NCI-H226 (cell line): ENCODE results near the gene THUMPD1.
A peak's percentile ranks its signal among the peaks of the same experiment; 100 is the strongest.
"Not testable (repeated sequence)": the region's sequence is repeated elsewhere in the genome, so short reads cannot be mapped to it uniquely, and the experiment has no call there.

Source experiments
- DNase-seq: peaks from one replicate; pipeline ENCODE4 v3.0.0-alpha.2; 2015

Gene THUMPD1

GRCh38 chr16:20747030-20747816 lies 5.6 kb upstream of the THUMPD1 start:
- no peak for DNase-seq

DNA sequence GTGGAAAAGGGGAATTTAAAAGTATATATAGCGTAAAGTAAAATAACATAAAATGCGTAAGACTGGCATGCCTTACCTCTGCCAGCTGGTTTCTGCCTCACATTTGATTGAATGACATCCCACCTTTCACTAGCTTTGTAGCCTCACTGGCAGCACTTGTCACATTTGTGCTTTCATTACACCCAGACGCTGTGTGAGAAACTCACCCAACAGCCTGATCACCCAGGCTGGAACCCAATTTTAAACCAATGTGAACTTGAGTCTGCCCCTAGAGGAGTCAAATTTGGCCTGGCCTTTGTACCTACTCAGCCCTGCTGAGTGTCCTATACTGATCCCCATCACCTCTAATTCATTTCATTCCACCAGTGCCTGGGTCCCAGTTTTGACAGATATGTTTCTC lies 4.8 kb upstream of the THUMPD1 start:
- no peak for DNase-seq

- no peak for DNase-seq
Observed at GRCh38 chr16:20744922-20745440, 3.4 kb upstream of the THUMPD1 start.

DNA sequence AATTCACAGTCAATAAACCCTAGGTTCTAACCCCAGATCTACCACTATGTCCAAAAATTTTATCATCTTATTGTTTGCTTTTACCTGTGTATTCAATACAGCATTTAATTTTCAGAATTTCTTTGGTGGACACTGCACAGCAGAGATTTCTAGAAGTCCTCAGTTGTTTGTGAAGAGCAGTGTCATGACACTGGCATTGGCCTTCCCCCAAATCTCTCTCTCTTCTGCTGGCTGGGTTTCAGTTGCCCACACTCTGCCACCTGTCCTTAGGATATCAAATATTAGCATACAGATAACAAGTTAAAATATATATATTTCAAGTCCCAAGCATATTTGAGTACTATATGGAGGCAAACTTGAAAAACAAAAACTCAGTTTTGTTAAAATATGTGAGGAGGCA lies 2.0 kb upstream of the THUMPD1 start:
- DNase-seq, result no peak

GRCh38 chr16:20740901-20741521 lies 607 bp downstream of the THUMPD1 start:
- DNase-seq, result peak; percentile 55

DNA sequence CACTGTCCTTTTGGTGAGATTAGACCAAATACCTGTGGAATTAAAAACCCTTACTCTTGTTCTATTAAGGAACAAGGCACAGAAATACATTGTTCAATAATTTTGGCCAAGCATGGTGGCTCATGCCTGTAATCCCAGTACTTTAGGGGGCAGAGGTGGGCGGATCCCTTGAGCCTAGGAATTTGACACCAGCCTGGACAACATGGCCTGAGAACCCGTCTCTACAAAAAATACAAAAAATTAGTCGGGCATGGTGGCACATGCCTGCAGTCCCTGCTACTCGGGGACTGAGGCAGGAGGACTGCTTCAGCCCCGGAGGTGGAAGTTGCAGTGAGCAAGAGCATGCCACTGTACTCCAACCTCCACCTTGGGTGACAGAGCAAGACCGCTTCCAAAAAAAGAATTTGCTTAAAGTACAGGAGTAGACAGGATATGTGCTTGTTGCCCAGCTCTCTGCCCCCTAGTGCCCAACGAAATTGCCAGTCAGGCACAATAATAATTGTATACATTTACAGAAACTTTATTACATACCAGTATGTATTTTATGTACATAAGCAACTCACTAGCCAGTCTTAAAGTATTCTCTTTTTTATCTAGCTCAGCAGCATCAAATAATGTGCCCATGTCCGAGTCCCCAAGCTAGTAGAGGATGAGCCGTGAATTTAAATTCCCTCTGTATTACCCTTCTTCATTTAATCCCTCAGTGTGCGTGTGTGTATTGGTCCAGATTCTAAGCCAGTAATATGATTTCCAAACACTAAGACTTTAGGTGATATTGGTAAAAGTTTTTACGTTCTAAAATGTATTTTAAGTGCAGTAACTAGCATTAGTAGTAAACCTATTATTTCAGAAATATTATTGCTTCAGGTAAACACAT lies 1.4 kb downstream of the THUMPD1 start:
- DNase-seq, result no peak

- no peak for DNase-seq
Observed at GRCh38 chr16:20735490-20735889, 6.1 kb downstream of the THUMPD1 start.

GRCh38 chr16:20734782-20735181 lies 6.8 kb downstream of the THUMPD1 start:
- no peak for DNase-seq

DNA sequence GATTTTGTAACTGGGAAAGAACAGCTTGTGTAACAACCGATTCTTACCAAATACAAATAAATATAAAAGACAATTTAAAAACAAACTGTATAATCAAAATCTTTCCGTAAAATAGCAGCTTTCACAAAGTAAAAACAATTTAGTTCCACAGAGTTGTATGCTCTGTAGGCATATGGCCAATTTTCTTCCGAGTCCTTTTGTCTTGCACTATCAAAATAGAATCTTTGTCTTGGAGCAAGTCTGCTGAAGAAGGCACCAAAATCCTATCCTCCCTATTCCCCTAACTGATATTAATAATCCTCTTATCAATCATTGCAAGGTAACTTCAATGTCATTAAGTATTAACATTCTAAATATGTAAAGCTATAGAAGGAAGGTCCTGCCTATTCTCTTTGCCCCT lies 7.6 kb downstream of the THUMPD1 start:
- no peak for DNase-seq

DNA sequence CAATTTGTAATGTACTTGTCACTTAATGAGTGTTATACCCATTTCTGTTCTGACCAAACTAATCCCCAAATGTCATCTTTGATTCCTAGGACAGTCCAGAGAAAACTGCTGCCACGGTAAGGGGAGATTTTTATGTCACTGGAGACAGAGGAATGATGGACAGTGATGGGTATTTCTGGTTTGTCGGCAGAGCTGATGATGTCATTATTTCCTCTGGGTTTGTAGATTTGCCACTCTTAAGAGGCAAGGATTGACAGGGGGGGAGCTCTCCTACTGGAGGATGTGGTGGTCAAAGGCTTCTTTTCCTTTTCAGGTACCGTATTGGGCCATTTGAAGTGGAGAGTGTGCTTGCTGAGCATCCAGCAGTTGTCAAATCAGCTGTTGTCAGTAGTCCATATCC lies 12.5 kb downstream of the THUMPD1 start:
- no peak for DNase-seq

DNA sequence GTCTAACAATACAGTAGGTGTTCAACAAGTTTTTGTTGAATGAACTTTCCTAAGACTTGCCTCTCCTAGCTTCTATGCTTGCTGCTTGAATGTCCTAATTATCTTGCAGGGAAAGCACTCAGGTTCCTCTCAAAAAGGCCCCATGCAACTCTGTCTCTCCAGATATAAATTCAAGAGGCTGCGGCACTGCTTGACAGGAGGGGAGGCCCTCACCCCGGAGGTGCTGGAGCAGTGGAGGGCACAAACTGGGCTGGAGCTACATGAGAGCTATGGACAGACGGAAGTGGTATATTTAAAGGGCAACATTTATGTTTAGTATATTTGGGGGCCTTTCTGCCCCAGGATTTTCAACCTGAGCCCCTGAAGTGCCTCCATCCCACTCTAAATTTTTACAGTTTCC lies 14.4 kb downstream of the THUMPD1 start:
- no peak for DNase-seq

DNA sequence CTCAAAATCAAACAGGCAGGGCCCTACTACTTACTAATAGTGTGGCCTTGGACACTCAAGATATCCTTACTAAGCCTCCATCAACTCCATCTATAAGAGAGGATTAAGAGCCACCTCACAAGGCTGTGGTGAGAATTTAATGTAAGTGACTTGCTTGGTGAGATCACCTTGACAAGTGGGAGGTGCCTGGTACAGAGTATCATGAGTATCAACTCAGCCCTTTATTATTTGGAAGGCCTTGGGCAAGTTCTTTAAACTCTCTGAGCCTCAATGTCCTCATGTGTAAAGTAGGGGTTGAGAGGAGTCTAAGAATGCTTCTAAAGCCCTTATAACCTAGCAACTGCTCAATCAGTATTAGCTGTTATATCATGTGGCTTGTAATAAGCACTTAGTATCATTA lies 15.0 kb downstream of the THUMPD1 start:
- no peak for DNase-seq

DNA sequence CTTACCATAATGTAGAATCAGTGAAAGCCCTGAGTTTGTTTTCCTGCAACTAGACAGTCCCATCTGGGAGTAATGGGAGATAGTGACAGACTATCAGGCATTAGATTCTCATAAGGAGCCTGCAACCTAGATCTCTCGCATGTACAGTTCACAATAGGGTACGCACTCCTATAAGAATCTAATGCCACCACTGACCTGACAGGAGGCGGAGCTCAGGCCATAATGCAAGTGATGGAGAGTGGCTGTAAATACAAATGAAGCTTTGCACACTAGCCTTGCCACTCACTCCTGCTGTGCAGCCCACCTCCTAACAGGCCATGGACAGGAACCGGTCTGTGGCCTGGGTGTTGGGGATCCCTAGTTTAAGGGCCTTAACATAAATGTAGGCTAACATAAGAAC lies 21.4 kb downstream of the THUMPD1 start:
- no peak for DNase-seq

- DNase-seq, result not testable (repeated sequence)
Observed at GRCh38 chr16:20717718-20718117, 23.9 kb downstream of the THUMPD1 start.

- DNase-seq, result no peak
Observed at GRCh38 chr16:20711277-20711911, 30.2 kb downstream of the THUMPD1 start.

DNA sequence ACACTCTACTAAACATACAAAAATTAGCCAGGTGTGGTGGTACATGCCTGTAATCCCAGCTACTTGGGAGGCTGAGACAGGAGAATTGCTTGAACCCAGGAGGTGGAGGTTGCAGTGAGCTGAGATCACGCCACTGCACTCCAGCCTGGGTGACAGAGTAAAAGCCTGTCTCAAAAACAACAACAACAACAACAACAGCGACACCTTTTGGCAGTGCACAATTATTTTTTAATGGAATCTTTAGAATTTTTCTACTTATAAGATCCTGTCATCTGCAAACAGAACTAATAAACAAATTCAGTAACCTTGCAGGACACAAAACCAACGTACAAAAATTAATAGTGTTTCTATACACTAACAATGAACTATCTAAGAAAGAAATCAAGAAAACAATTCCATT lies 33.5 kb downstream of the THUMPD1 start:
- DNase-seq, result not testable (repeated sequence)

- DNase-seq, result no peak
Observed at GRCh38 chr16:20707461-20707860, 34.2 kb downstream of the THUMPD1 start.

DNA sequence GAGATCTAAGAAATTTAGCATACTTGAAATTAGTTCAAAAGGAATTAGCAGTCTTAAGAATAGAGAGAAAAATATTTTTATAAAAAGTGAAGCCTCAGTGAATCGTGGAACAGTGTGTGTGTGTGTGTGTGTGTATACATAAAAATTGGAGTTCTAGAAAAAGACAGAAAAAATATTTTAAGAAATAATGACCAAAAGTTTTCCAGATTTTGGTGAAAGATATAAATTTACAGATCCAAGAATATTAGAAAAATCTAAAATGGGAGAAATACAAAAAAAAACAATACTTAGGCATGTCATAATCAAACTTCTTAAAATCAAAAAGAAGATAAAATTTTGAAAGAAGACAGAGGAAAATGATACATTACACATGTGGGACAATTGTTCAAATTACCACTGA lies 35.6 kb downstream of the THUMPD1 start:
- DNase-seq, result not testable (repeated sequence)

DNA sequence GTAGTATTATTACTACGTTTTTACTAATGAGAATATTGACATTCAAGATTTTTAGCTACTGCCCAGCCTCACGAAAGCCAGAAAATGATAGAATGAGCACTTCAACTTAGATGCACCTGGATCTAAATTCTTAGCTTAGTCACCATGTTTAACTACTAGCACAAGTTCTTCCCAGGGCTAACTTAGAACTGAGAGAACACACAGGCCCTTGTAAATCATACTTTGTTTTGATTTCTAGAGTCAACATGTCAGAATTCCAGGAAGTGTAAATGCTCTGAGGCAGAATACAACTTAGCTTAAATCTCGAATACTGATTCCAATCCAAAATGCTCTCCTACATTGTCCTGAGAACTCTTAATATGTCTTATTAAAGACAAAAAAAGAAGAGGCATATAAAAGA lies 37.3 kb downstream of the THUMPD1 start:
- DNase-seq, result no peak

GRCh38 chr16:20701692-20702091 lies 39.9 kb downstream of the THUMPD1 start:
- not testable (repeated sequence) for DNase-seq

- DNase-seq, result no peak
Observed at GRCh38 chr16:20696618-20697017, 45.0 kb downstream of the THUMPD1 start.

DNA sequence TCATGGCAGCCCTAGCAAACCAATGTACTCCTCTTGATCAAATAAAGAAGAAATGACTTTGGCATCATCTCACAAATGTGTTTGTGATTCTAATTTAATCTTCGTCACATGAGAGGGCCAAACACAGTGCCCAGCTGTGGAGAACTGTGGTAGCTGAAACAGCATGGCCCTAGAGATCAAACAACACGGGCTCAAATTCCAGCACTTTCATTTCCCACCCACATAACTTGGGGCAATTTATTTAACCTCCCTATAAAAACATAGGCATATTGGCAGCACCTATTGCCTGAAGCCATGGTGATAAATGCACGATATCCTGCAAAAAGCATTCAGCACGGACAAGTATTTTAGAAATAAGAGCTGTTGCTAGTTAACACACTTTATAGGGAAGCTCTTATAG lies 46.6 kb downstream of the THUMPD1 start:
- DNase-seq, result no peak

- DNase-seq, result not testable (repeated sequence)
Observed at GRCh38 chr16:20694096-20694495, 47.5 kb downstream of the THUMPD1 start.
